GM23338 (cell line): ENCODE results near the gene CGB2.

Source experiments
- CREB1 ChIP-seq: fragments of 250-450 bp; sonication (Bioruptor Pico); IDR thresholded peaks from 2 replicates; pipeline ENCODE4 v1.5.0; 2020; ENCODE audit warnings: low read depth, mild to moderate bottlenecking, moderate library complexity
- EZH2 ChIP-seq: fragments of 200-600 bp; sonication (generic); IDR thresholded peaks from one replicate; pipeline ENCODE4 v1.8.0; 2017; ENCODE audit warnings: antibody characterized with exemption, mild to moderate bottlenecking, low read depth; ENCODE audit not compliant: unreplicated experiment
- JUNB ChIP-seq: IDR thresholded peaks from one replicate; pipeline ENCODE4 v1.6.1; 2016; ENCODE audit warnings: antibody characterized with exemption; ENCODE audit not compliant: unreplicated experiment
- POLR2AphosphoS5 ChIP-seq: IDR thresholded peaks from 2 replicates; pipeline ENCODE4 v1.6.1; 2016; ENCODE audit warnings: antibody characterized with exemption, low read depth
- TF ChIP-seq, protein P1 (sequence below), 2 experiments: fragments of 200-600 bp in 1 of 2; sonication (generic) in 1 of 2; conservative IDR thresholded peaks; 2 replicates each; pipeline versions ENCODE4 v1.5.1 to v1.6.1; 2016 to 2017; ENCODE audit warnings: antibody characterized with exemption in 2 of 2, low read depth in 2 of 2, mild to moderate bottlenecking in 2 of 2, moderate library complexity in 1 of 2
- TF ChIP-seq, protein P2 (sequence below): IDR thresholded peaks from one replicate; pipeline ENCODE4 v1.6.1; 2018; ENCODE audit warnings: antibody characterized with exemption; ENCODE audit not compliant: unreplicated experiment

DNA sequence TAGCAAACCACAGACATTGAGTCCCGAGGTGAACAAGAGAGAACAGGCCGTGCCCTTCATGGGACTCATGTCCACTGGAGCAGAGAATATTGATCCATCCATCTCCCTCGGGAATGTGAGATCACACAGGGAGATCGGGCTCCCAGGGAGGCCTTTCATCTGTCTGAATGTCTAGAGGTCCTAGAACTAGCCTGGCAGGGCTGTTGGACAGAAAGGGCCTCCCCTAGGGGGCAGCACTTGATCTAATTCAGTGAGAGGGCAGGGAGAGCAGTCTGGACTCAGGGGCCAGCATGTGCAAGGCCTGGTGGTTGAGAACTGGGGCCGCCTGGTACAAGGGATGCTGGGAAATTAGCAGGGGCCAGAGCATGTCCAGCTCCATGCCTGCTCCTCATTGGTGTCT, 33.7 kb upstream of the CGB2 start:
- TF ChIP-seq POLR2AphosphoS5 (no peak), CREB1 (no peak), EZH2 (no peak), JUNB (no peak)
- TF ChIP-seq, protein P1, sequence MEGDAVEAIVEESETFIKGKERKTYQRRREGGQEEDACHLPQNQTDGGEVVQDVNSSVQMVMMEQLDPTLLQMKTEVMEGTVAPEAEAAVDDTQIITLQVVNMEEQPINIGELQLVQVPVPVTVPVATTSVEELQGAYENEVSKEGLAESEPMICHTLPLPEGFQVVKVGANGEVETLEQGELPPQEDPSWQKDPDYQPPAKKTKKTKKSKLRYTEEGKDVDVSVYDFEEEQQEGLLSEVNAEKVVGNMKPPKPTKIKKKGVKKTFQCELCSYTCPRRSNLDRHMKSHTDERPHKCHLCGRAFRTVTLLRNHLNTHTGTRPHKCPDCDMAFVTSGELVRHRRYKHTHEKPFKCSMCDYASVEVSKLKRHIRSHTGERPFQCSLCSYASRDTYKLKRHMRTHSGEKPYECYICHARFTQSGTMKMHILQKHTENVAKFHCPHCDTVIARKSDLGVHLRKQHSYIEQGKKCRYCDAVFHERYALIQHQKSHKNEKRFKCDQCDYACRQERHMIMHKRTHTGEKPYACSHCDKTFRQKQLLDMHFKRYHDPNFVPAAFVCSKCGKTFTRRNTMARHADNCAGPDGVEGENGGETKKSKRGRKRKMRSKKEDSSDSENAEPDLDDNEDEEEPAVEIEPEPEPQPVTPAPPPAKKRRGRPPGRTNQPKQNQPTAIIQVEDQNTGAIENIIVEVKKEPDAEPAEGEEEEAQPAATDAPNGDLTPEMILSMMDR (conservative IDR thresholded peaks at IDR 0.05; ENCODE audit: low read depth in 2 of 2) = peak; percentile 78 to 82
- TF ChIP-seq, protein P2, sequence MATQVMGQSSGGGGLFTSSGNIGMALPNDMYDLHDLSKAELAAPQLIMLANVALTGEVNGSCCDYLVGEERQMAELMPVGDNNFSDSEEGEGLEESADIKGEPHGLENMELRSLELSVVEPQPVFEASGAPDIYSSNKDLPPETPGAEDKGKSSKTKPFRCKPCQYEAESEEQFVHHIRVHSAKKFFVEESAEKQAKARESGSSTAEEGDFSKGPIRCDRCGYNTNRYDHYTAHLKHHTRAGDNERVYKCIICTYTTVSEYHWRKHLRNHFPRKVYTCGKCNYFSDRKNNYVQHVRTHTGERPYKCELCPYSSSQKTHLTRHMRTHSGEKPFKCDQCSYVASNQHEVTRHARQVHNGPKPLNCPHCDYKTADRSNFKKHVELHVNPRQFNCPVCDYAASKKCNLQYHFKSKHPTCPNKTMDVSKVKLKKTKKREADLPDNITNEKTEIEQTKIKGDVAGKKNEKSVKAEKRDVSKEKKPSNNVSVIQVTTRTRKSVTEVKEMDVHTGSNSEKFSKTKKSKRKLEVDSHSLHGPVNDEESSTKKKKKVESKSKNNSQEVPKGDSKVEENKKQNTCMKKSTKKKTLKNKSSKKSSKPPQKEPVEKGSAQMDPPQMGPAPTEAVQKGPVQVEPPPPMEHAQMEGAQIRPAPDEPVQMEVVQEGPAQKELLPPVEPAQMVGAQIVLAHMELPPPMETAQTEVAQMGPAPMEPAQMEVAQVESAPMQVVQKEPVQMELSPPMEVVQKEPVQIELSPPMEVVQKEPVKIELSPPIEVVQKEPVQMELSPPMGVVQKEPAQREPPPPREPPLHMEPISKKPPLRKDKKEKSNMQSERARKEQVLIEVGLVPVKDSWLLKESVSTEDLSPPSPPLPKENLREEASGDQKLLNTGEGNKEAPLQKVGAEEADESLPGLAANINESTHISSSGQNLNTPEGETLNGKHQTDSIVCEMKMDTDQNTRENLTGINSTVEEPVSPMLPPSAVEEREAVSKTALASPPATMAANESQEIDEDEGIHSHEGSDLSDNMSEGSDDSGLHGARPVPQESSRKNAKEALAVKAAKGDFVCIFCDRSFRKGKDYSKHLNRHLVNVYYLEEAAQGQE = no peak
